Measurements from ENCODE around the gene PCYOX1L. TPM values are rescaled to one million over a fixed set of nuclear protein-coding genes. Genes with fewer than 3 reads are reported as not detected.

PCYOX1L gene
- total RNA-seq, 1 experiment from 2014 or later: 15.3 TPM

- no peak overlapping the region for H4K91ac ChIP-seq (ENCODE audit: insufficient read length, low read depth, low read length)
- no peak overlapping the region for H3K18ac ChIP-seq (ENCODE audit: insufficient read length, low read depth, low read length)
- Mint-ChIP-seq H3K27ac (no peak overlapping the region), H3K9me3 (no peaks in the 10 kb centered on the region), H3K4me1 (peaks cover 10 to 14% of the 10 kb centered on the region in 2 experiments), H3K4me3 (no peak overlapping the region), H3K27me3 (ENCODE audit: low read depth) (no peaks in the 10 kb centered on the region; the same call in none of the 2 replicates), H3K36me3 (ENCODE audit: insufficient read depth in 1 of 3, low read depth in 3 of 3) (no peaks in the 10 kb centered on the region)
- H4K20me1 ChIP-seq (ENCODE audit: control insufficient read depth, insufficient read depth, insufficient read length): no peaks in the 10 kb centered on the region
- H3K9me3 ChIP-seq (ENCODE audit: control insufficient read depth, low read depth, low read length): no peaks in the 10 kb centered on the region
- no peak overlapping the region for H2AFZ ChIP-seq (ENCODE audit: low read length)
- no peak overlapping the region for H3K23ac ChIP-seq (ENCODE audit: insufficient read length, low read depth, low read length)
- H3K4ac ChIP-seq (ENCODE audit: low read depth, low read length): no peak overlapping the region
- H3K27me3 ChIP-seq (ENCODE audit: insufficient read depth, low read length): no peaks in the 10 kb centered on the region
- no peak overlapping the region for H3K27ac ChIP-seq (ENCODE audit: insufficient read length, low read depth, low read length)
- no peak overlapping the region for H2BK15ac ChIP-seq (ENCODE audit: low read depth, low read length)
- no peak overlapping the region for H3T11ph ChIP-seq (ENCODE audit: low read length)
- no peaks in the 10 kb centered on the region for H3K4me1 ChIP-seq (ENCODE audit: insufficient read depth, low read length)
- no peak overlapping the region for H2BK120ac ChIP-seq (ENCODE audit: low read depth, low read length, poor library complexity, severe bottlenecking)
- H2BK5ac ChIP-seq (ENCODE audit: insufficient read length, low read length): no peak overlapping the region
- no peak overlapping the region for H3K56ac ChIP-seq (ENCODE audit: insufficient read length, low read depth, low read length)
- no peak overlapping the region for H3K14ac ChIP-seq (ENCODE audit: insufficient read depth, low read length)
- peaks cover 3% of the 10 kb centered on the region for H3K23me2 ChIP-seq (ENCODE audit: insufficient read length, low read depth, low read length, poor library complexity, severe bottlenecking)
- no peak overlapping the region for H2BK12ac ChIP-seq (ENCODE audit: insufficient read length, low read depth, low read length)
- no peak overlapping the region for H3K4me2 ChIP-seq (ENCODE audit: insufficient read depth, insufficient read length, low read length)
- no peak for TF ChIP-seq CTCF (conservative IDR thresholded peaks at IDR 0.05)
- H2BK20ac ChIP-seq (ENCODE audit: low read depth, low read length, poor library complexity, severe bottlenecking): no peak overlapping the region
- WGBS (ENCODE audit: extremely low coverage, insufficient read length, low lambda C conversion rate): no CpG with 5 or more reads among the region's 4 CpGs
- no peak overlapping the region for H3K9ac ChIP-seq (ENCODE audit: extremely low read depth, insufficient read length, low read length)
- no peak overlapping the region for H4K8ac ChIP-seq (replicated peaks; ENCODE audit: insufficient read length, low read depth, low read length)
- H2AK5ac ChIP-seq (ENCODE audit: insufficient read length, low read length): no peak overlapping the region
- no peak for DNase-seq
- no peak overlapping the region for H4K5ac ChIP-seq (ENCODE audit: insufficient read length, low read depth, low read length)
- H3K79me2 ChIP-seq (ENCODE audit: insufficient read depth, low read length): no peaks in the 10 kb centered on the region
- no peaks in the 10 kb centered on the region for H3K79me1 ChIP-seq (ENCODE audit: insufficient read depth, low read depth, low read length, poor library complexity, severe bottlenecking)
These were observed 43.2 kb upstream of the PCYOX1L start for GRCh38 chr5:149314571-149315111.

All from H9 (cell line).